GM12873 (cell line): ENCODE data around the gene RANBP3.

Experiments used
- TF ChIP-seq, protein P1 (sequence below): IDR thresholded peaks from 2 replicates; pipeline ENCODE4 v1.5.1; 2012; ENCODE audit warnings: low read depth, mild to moderate bottlenecking, moderate library complexity, low read length, control low read depth; ENCODE audit not compliant: insufficient read depth; ENCODE audit errors: missing control alignments

RANBP3 gene

DNA sequence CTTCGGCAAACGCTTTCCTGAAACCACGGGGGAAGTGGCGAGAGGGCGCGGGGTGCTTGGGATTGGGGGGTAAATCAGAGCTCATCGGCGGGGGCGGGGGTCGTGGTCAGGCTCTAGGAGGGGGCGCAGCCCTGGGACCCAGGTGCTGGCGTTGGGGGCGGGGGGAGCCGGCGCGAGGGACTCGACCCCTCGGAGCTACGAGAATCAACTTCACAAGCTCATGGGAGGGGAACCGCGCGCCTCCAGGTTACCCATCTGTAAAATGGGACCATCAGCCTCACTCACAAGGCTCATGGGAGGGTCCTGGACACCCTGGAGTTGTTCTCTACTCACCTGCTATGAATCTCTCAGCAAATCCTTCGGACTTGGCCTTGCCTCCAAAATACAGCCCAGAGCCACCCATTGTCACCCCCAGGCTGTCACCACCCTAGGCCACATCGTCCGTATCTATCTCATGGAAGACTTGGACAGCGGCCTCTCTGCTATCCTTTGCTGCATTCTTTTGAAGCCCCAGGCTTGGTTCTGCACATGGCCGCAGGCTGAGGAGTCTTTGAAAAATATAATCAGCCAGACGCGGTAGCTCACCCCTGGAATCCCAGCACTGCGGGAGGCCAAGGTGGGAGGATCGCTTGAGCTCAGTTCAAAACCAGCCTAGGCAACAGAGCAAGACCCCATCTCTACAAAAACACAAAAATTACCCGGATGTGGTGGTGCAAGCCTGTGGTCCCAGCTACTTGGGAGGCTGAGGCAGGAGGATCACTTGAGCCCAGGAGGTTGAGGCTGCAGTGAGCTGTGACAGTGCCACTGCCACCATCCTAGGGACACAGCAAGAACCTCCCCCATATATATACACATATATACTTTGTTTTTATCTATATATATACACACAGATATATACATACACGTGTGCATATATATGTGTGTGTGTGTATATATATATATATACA, 939 bp upstream of the RANBP3 start:
- TF ChIP-seq, protein P1, sequence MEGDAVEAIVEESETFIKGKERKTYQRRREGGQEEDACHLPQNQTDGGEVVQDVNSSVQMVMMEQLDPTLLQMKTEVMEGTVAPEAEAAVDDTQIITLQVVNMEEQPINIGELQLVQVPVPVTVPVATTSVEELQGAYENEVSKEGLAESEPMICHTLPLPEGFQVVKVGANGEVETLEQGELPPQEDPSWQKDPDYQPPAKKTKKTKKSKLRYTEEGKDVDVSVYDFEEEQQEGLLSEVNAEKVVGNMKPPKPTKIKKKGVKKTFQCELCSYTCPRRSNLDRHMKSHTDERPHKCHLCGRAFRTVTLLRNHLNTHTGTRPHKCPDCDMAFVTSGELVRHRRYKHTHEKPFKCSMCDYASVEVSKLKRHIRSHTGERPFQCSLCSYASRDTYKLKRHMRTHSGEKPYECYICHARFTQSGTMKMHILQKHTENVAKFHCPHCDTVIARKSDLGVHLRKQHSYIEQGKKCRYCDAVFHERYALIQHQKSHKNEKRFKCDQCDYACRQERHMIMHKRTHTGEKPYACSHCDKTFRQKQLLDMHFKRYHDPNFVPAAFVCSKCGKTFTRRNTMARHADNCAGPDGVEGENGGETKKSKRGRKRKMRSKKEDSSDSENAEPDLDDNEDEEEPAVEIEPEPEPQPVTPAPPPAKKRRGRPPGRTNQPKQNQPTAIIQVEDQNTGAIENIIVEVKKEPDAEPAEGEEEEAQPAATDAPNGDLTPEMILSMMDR, result no peak

DNA sequence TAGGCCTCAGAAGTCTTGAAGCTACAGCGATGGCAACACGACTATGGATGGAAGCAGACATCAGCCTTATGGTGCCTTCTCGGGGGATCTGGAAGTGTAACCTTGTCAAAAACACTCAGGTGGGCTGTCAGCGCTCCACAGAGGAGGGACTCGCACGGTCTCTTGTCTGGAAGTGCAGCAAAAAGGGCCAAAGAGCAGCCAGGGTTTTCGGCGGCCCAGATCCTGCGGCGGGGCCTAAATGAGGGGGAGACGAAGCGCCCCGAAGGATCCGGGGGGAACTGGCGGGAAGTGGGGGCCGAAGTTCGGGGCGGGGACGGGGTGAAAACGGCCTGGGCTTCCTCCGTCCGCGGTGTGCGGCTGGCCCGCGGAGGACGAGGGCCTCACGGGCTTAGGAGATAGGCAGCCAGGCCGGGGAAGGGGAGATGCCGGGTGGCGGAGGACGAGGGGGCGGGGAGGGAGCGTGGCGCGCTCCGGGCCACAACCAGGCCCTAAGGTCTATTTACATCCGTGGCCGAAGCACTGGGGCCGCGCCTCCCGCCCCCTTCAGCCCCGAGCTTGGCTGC, 637 bp downstream of the RANBP3 start:
- TF ChIP-seq, protein P1, result no peak

DNA sequence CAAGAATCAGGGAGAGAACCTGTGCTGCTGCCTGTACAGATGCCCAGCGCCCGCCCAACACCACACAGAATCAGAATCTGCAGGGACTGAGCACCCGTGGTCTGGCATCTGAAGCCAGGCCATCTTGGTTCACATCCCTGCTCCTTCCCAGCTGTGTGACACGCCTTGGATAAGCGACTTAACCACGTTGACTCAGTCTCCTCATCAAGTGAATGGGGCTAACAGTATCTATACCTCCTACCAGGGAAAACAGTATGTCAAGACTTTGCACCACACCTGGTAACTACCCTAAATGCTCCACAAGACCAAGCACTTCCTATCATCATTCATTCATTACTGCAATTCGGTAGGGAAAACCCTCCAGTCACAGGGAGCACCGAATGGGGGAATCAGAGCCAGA, 1.2 kb downstream of the RANBP3 start:
- TF ChIP-seq, protein P1, result no peak

DNA sequence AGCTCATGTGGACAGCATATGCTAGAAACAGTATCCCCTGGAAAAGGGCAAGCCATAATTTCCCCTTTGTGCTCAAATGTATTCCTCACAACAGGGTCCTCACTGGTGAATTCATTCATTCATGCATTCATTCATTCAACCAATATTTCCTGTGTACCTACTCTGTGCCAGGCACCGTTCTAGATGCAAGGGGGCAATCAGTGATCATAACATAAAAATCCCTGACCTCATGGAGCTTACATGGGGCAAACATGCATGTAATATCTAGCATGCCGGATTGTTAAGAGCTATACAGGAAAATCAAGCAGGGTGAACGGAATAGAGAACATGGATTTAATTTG, 2.6 kb downstream of the RANBP3 start:
- TF ChIP-seq, protein P1, result no peak

DNA sequence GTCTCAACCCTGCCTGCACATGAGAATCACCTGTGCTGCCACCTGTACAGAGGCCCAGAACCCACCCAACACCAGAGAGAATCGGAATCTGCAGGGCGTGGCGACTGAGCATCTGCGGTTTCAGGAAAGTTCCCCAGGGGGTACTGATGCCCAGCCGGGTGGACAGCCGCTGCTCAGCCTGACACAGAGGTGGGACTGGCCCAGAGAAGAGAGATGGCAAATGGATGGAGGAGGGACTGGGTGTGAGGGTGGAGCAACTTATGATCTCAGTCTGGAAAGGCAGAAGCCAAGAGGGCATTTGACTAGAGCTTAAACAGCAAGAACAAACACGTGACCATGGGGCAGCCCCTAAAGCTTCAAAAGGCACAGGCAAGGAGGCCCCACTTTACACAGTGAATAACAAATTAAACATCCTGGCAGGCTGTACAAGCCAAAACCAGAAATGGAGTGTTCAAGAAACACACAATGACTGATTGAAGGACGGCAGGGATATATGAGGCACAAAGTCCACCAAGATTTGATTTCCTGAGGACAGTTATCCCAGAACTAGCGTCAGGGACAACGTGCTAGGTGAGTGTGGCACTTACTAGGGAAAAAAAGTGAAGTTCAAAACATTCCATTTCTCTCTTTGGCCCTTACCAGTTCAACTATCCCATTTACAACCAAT, 3.1 kb downstream of the RANBP3 start:
- TF ChIP-seq, protein P1, result no peak

DNA sequence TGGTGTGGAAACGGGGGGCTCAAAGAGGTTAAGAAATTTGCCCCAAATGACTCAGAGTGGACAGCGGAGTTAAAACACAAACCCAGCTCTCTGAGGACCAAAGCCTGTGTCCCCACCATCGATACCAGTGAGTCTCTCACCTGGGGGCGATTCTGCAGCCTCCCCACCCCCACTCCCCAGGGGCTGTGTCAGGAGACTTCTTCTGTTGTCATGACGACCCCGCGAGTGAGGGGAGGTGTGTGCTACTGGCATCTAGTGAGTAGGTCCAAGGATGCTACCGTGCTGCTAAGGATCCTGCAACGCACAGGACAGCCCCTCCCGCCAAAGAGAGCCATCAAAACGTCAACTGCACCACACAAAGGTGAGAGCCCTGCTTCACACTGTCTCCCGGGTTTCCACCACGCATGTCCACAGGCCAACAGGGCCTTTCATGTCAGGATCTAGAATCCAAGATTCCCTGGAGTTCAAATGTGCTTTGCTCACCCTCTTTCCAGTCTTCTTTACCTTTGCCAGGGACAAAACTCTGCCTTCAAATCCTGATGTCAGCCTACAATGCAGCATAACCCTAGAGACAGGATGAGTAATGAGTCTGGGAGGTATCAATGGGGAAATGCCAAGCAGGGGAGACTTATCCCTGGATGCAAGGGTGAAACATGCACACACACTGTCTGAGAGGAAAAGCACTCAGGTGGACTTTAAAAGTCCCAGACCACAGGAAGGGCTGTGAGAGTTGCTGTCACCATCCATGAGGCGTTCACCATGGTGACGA, 3.9 kb downstream of the RANBP3 start:
- TF ChIP-seq, protein P1, result no peak
